Testis (tissue), 2 donors: ENCODE measurements around the gene GALNT5.

Experiments used
- CTCF ChIP-seq, 3 experiments: fragments of 450-650 bp in 2 of 3; fragments of 200-600 bp in 1 of 3; sonication (generic) in 1 of 3; IDR thresholded peaks; one replicate each; pipeline ENCODE4 v1.5.1; 2016 to 2019; ENCODE audit warnings: antibody characterized with exemption in 3 of 3, mild to moderate bottlenecking in 2 of 3, moderate library complexity in 1 of 3
- POLR2A ChIP-seq: fragments of 450-650 bp; IDR thresholded peaks from one replicate; pipeline ENCODE4 v1.6.1; 2017; ENCODE audit warnings: antibody characterized with exemption, mild to moderate bottlenecking, moderate library complexity

GRCh38 chr2:157254041-157254440 is 3.5 kb upstream of the GALNT5 start:
- TF ChIP-seq CTCF (IDR thresholded peaks at IDR 0.05) (no peak), POLR2A (no peak)
